ENCODE data around the gene GNG7.
"Not testable (repeated sequence)": the region's sequence is repeated elsewhere in the genome, so short reads cannot be mapped to it uniquely, and the experiment has no call there.

Gene GNG7

DNA sequence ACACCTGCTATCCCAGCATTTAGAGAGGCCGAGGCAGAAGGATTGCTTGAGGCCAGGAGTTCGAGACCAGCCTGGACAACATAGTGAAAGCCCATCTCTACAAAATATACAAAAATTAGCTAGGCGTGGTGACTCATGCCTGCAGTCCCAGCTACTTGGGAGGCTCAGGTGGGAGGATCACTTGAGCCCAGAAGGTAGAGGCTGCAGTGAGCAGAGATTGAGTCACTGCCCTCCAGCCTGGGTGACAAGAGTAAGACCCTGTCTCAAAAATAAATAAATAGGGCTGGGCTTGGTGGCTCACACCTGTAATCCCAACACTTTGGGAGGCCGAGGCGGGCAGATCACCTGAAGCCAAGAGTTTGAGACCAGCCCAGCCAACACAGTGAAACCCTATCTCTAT, 238.8 kb downstream of the GNG7 start:
- not testable (repeated sequence) for DNase-seq (ENCODE audit: low read depth)

DNA sequence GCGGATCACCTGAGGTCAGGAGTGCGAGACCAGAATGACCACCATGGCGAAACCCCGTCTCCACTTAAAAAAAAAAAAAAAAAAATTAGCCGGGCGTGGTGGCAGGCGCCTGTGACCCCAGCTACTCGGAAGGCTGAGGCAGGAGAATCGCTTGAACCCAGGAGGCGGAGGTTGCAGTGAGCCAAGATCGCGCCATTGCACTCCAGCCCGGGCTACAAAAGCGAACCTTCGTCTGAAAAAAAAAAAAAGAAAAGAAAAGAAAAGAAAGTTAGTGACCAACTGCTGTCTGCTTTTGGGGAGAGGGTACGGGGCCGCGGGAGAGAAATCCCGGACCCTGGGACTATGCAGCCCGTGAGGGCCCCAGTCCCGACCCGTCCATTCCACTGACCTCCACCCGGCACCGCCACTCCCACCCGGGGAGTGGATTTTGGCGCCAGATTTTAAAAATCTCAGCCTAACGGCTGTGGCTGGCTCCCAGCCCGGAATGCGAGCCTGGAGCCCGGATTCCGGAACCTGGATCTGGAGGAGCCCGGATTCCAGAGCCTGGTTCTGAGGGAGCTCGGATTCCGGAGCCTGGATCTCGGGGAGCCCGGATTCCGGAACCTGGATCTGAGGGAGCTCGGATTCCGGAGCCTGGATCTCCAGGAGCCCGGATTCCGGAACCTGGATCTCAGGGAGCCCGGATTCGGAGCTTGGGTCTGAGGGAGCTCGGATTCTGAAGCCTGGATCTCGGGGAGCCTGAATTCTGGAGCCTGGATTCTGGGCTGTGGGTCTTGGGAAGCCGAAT, 239.7 kb downstream of the GNG7 start:
- DNase-seq (ENCODE audit: low read depth) = peak; percentile 86

DNA sequence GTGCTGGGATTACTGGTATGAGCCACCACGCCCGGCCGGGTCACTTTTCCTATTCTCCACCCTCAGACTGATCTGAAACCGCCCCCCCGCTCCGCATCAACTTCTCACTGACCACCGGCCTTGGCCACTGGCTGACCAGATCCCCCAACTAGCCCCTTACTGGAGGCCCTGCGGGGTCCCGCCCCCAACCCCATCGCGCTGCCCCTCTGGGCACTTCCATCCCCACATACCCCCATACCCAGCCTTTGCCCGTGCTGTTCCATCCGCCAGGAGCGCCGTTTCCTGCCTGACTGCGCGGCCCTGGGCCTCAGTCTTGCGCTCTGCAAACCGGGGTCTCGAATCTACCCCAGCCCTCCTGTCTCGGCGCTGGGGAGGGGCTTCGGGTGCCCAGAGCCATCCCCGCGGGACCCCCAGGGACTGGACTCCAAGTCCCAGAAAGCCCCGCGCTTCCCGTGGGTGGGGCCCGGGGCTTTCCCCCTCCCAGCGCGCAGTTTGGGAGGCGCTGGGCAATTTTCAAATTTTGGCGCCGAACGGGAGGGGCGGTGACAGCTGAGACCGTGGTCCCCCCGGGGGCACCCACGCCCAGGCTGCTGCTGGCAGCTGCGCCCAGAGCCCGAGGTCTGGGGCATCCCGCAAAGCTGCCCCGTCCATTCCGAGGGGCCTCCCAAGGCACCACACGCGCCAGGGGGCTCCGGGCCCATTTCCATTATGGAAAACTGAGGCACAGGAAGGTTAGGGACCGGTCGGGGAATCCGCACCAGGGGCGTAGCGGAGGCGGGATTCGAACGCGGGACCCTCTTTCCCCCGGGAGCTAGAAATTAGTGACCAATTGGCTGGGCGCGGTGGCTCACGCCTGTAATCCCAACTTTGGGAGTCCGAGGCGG, 240.5 kb downstream of the GNG7 start:
- no peak for DNase-seq (ENCODE audit: low read depth)

Measured in fibroblast of the conjunctiva (primary cell).